Hepatocyte (in vitro differentiated cells): ENCODE data around the gene DSTN. TPM values are rescaled to one million over a fixed set of nuclear protein-coding genes. Genes with fewer than 3 reads are reported as not detected.

Experiments used
- DNase-seq: peaks from one replicate; pipeline ENCODE4 v3.0.0-alpha.2; 2016; ENCODE audit warnings: low spot score
- H2AFZ ChIP-seq: fragments of 200-600 bp; sonication (generic); 2 replicates; pipeline ENCODE4 v1.6.0; 2016; ENCODE audit warnings: antibody characterized with exemption, mild to moderate bottlenecking
- H3K27ac ChIP-seq: fragments of 200-600 bp; sonication (generic); 2 replicates; pipeline ENCODE4 v1.5.1; 2016; ENCODE audit warnings: mild to moderate bottlenecking
- H3K27me3 ChIP-seq: fragments of 200-600 bp; sonication (generic); 2 replicates; pipeline ENCODE4 v1.6.1; 2016
- H3K36me3 ChIP-seq: fragments of 200-600 bp; sonication (generic); replicated peaks from 2 replicates; pipeline ENCODE4 v1.5.1; 2016; ENCODE audit warnings: low read depth; ENCODE audit not compliant: insufficient read depth
- H3K4me1 ChIP-seq: fragments of 200-600 bp; sonication (generic); 2 replicates; pipeline ENCODE4 v1.5.1; 2016; ENCODE audit warnings: mild to moderate bottlenecking, moderate library complexity; ENCODE audit not compliant: insufficient read depth
- H3K4me2 ChIP-seq: fragments of 200-600 bp; sonication (generic); 2 replicates; pipeline ENCODE4 v1.6.0; 2016
- H3K4me3 ChIP-seq: fragments of 200-600 bp; sonication (generic); 2 replicates; pipeline ENCODE4 v1.5.1; 2016; ENCODE audit warnings: mild to moderate bottlenecking
- H3K79me2 ChIP-seq: fragments of 200-600 bp; sonication (generic); 2 replicates; pipeline ENCODE4 v1.6.0; 2017; ENCODE audit warnings: mild to moderate bottlenecking
- H3K9me2 ChIP-seq: fragments of 200-600 bp; sonication (generic); replicated peaks from 2 replicates; pipeline ENCODE4 v1.6.0; 2017; ENCODE audit warnings: mild to moderate bottlenecking; ENCODE audit not compliant: insufficient read depth
- H3K9me3 ChIP-seq: fragments of 200-600 bp; sonication (generic); 2 replicates; pipeline ENCODE4 v1.5.1; 2016; ENCODE audit warnings: low read depth, mild to moderate bottlenecking
- H4K20me1 ChIP-seq: fragments of 200-600 bp; sonication (generic); 2 replicates; pipeline ENCODE4 v1.6.0; 2016; ENCODE audit warnings: mild to moderate bottlenecking; ENCODE audit not compliant: insufficient read depth, poor library complexity, severe bottlenecking
- CTCF ChIP-seq: fragments of 200-600 bp; sonication (generic); IDR thresholded peaks from 2 replicates; pipeline ENCODE4 v1.5.1; 2016; ENCODE audit warnings: antibody characterized with exemption, mild to moderate bottlenecking; ENCODE audit not compliant: poor library complexity
- EZH2 ChIP-seq: fragments of 200-600 bp; sonication (generic); IDR thresholded peaks from 2 replicates; pipeline ENCODE4 v1.6.1; 2016; ENCODE audit warnings: antibody characterized with exemption, mild to moderate bottlenecking, borderline replicate concordance
- EZH2phosphoT487 ChIP-seq: fragments of 200-600 bp; sonication (generic); IDR thresholded peaks from one replicate; pipeline ENCODE4 v1.6.1; 2018; ENCODE audit warnings: antibody characterized with exemption, mild to moderate bottlenecking, low read depth, moderate library complexity; ENCODE audit not compliant: unreplicated experiment, severe bottlenecking
- WGBS: methylation state at CpG from one replicate; pipeline ENCODE4 v1.1.6; 2016; ENCODE audit warnings: low lambda C conversion rate; ENCODE audit errors: missing lambda C conversion rate; 5-methylcytosine and 5-hydroxymethylcytosine counted together
- polyA plus RNA-seq: library from polyadenylated mRNA; unstranded; fragments of >200 nt; fragmentation: Nextera tagmentation; extraction: Ambion mirVana; gene quantifications from 2 replicates; pipeline ENCODE4 v1.2.1, GENCODE V29; 2016
- total RNA-seq: library from RNA; depleted of rRNA; stranded (reverse); fragments of >200 nt; gene quantifications from 2 replicates; pipeline ENCODE4 v1.2.3, GENCODE V29; 2014

DSTN gene
- total and polyA plus RNA-seq, 2 experiments from 2014 or later, result 342 to 352 TPM

DNA sequence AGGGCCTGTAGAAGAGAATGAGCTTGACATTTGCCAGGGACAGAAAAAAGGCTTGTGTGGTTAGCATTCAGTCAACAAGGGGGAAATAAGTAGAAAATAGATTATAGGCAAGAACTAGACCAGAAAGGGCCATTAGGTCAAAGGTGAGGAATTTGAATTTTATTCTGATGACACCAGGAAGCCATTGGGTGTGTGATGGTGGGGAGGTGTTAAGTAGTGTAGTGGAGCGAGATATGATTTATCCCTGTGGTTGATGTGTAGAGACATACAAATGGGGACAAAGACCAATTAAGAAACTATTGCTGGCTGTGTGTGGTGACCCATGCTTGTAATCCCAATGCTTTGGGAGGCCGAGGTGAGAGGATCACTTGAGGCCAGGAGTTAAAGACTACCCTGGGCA lies 11.0 kb downstream of the DSTN start:
- peaks cover 100% of the 10 kb centered on the region for H3K79me2 ChIP-seq
- peaks cover 3% of the 10 kb centered on the region for H3K4me1 ChIP-seq
- WGBS, result 100% methylated on average over 2 of the region's 2 CpGs
- no peaks in the 10 kb centered on the region for H3K9me3 ChIP-seq
- TF ChIP-seq CTCF, result no peak
- TF ChIP-seq EZH2phosphoT487, result no peak
- TF ChIP-seq EZH2, result no peak
- H3K9me2 ChIP-seq, result no peaks in the 10 kb centered on the region
- no peak overlapping the region for H3K27ac ChIP-seq
- H3K27me3 ChIP-seq, result no peaks in the 10 kb centered on the region
- peaks cover 93% of the 10 kb centered on the region for H4K20me1 ChIP-seq
- H3K4me3 ChIP-seq, result no peak overlapping the region
- H2AFZ ChIP-seq, result no peak overlapping the region
- DNase-seq, result no peak
- no peaks in the 10 kb centered on the region for H3K36me3 ChIP-seq
- H3K4me2 ChIP-seq, result no peak overlapping the region

- Histone ChIP-seq H3K9me3 (no peaks in the 10 kb centered on the region), H3K36me3 (no peaks in the 10 kb centered on the region), H3K27ac (no peak overlapping the region), H3K4me1 (peaks cover 6% of the 10 kb centered on the region), H3K4me3 (no peak overlapping the region), H4K20me1 (peaks cover 90% of the 10 kb centered on the region), H2AFZ (no peak overlapping the region), H3K79me2 (peaks cover 100% of the 10 kb centered on the region), H3K9me2 (no peaks in the 10 kb centered on the region), H3K27me3 (no peaks in the 10 kb centered on the region), H3K4me2 (no peak overlapping the region)
- 98% methylated on average over 3 of the region's 3 CpGs for WGBS
- DNase-seq, result no peak
- TF ChIP-seq CTCF, result no peak
- TF ChIP-seq EZH2phosphoT487, result no peak
- TF ChIP-seq EZH2, result no peak
Observed at GRCh38 chr20:17583126-17583525, 13.3 kb downstream of the DSTN start.

GRCh38 chr20:17584689-17585088 lies 14.8 kb downstream of the DSTN start:
- Histone ChIP-seq H3K4me2 (no peak overlapping the region), H3K27me3 (no peaks in the 10 kb centered on the region), H3K4me3 (no peak overlapping the region), H2AFZ (no peak overlapping the region), H3K9me3 (no peaks in the 10 kb centered on the region), H3K79me2 (peaks cover 99% of the 10 kb centered on the region), H3K4me1 (peaks cover 6% of the 10 kb centered on the region), H4K20me1 (peaks cover 88% of the 10 kb centered on the region), H3K9me2 (no peaks in the 10 kb centered on the region), H3K27ac (no peak overlapping the region), H3K36me3 (no peaks in the 10 kb centered on the region)
- TF ChIP-seq EZH2, result no peak
- TF ChIP-seq EZH2phosphoT487, result no peak
- TF ChIP-seq CTCF, result no peak
- no peak for DNase-seq

DNA sequence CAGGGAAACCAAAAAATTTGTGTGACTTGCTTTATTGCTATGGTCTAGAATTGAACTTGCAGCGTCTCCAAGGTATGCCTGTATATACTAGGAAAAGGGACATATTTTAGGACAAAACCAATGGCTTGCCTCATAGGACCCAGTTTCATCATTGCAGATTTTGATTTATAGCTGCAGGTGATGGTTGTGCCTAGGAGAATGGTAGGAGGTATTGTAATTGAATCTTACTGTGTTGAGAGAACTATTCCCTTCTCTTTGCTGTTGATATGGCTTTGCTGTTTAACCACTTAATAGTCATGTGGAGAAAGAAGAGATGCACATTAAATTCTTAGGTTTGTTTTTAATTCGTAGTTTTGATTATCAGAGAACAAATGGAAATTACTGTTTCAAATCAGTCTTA lies 16.4 kb downstream of the DSTN start:
- Histone ChIP-seq H4K20me1 (peaks cover 88% of the 10 kb centered on the region), H3K9me2 (no peaks in the 10 kb centered on the region), H3K4me3 (no peak overlapping the region), H3K27me3 (no peaks in the 10 kb centered on the region), H3K4me2 (no peak overlapping the region), H3K4me1 (peaks cover 11% of the 10 kb centered on the region), H3K36me3 (no peaks in the 10 kb centered on the region), H3K79me2 (peaks cover 99% of the 10 kb centered on the region), H2AFZ (no peak overlapping the region), H3K9me3 (no peaks in the 10 kb centered on the region), H3K27ac (no peak overlapping the region)
- WGBS, result 95% methylated on average over 2 of the region's 2 CpGs
- no peak for DNase-seq
- TF ChIP-seq EZH2, result no peak
- TF ChIP-seq EZH2phosphoT487, result no peak
- no peak for TF ChIP-seq CTCF
